K562 (cell line): ENCODE data around the gene KDM2A. TPM values are rescaled to one million over a fixed set of nuclear protein-coding genes. Genes with fewer than 3 reads are reported as not detected.
A peak's percentile ranks its signal among the peaks of the same experiment; 100 is the strongest.

ENCODE experiments used
- DIDO1 ChIP-seq: fragments of 450-650 bp; IDR thresholded peaks from 2 replicates; pipeline ENCODE4 v1.6.1; 2016; ENCODE audit warnings: low read depth, missing biosample characterization, missing genetic modification characterization
- ETV6 ChIP-seq, 3 experiments: fragments of 150-350 bp in 1 of 3; sonication (generic) in 1 of 3; formaldehyde crosslinking in 1 of 3; IDR thresholded peaks; 2 replicates each; pipeline versions ENCODE4 v1.6.1 to v1.8.0; 2014 to 2022; ENCODE audit warnings: borderline replicate concordance in 2 of 3, low read depth in 2 of 3, antibody characterized with exemption in 1 of 3, low read length in 1 of 3, mild to moderate bottlenecking in 1 of 3, missing genetic modification reagents in 1 of 3
- KAT2B ChIP-seq: IDR thresholded peaks from one replicate; pipeline ENCODE4 v1.6.1; 2012; ENCODE audit warnings: low read depth, mild to moderate bottlenecking, control low read depth, inconsistent platforms, low read length, moderate library complexity
- MAFG ChIP-seq: fragments of 450-650 bp; conservative IDR thresholded peaks from 2 replicates; pipeline ENCODE4 v1.6.1; 2016; ENCODE audit warnings: missing genetic modification characterization, missing compliant biosample characterization
- NEUROD1 ChIP-seq: fragments of 150-350 bp; IDR thresholded peaks from 2 replicates; pipeline ENCODE4 v1.6.1; 2014; ENCODE audit warnings: borderline replicate concordance, low read length, low read depth; ENCODE audit not compliant: partially characterized antibody
- NFE2L1 ChIP-seq: fragments of 450-650 bp; IDR thresholded peaks from 2 replicates; pipeline ENCODE4 v1.6.1; 2016; ENCODE audit warnings: missing genetic modification characterization, low read depth, mild to moderate bottlenecking, missing compliant biosample characterization, moderate library complexity, borderline replicate concordance
- NR2C1 ChIP-seq, 2 experiments: fragments of 450-650 bp; IDR thresholded peaks; 2 replicates each; pipeline ENCODE4 v1.6.1; 2017; ENCODE audit warnings: mild to moderate bottlenecking in 2 of 2, antibody characterized with exemption in 1 of 2, inconsistent platforms in 1 of 2, missing compliant biosample characterization in 1 of 2, missing genetic modification characterization in 1 of 2
- PTRF ChIP-seq: fragments of 450-650 bp; IDR thresholded peaks from 2 replicates; pipeline ENCODE4 v1.6.1; 2016; ENCODE audit warnings: mild to moderate bottlenecking, missing genetic modification characterization, missing compliant biosample characterization
- SAP30 ChIP-seq: fragments of 200-600 bp; sonication (generic); IDR thresholded peaks from 2 replicates; pipeline ENCODE4 v1.6.1; 2012; ENCODE audit warnings: borderline replicate concordance, low read depth, mild to moderate bottlenecking, moderate library complexity, low read length, control low read depth, inconsistent platforms; ENCODE audit not compliant: insufficient read depth, poor library complexity, severe bottlenecking
- SP2 ChIP-seq: IDR thresholded peaks from 2 replicates; pipeline ENCODE4 v1.6.1; 2011; ENCODE audit warnings: mild to moderate bottlenecking, low read depth, low read length, moderate library complexity; ENCODE audit not compliant: poor library complexity, severe bottlenecking; ENCODE audit errors: extremely low read depth
- TCFL5 ChIP-seq: fragments of 250-450 bp; sonication (Bioruptor Pico); conservative IDR thresholded peaks from 2 replicates; pipeline ENCODE4 v1.6.1; 2021; ENCODE audit warnings: mild to moderate bottlenecking, moderate library complexity, matching md5 sums
- TEAD4 ChIP-seq, 2 experiments: sonication (generic) in 1 of 2; formaldehyde crosslinking in 1 of 2; IDR thresholded peaks; 2 replicates each; pipeline versions ENCODE4 v1.6.1 to v1.8.0; 2012 to 2022; ENCODE audit warnings: borderline replicate concordance in 1 of 2, inconsistent platforms in 1 of 2, low read length in 1 of 2, mild to moderate bottlenecking in 1 of 2, missing genetic modification reagents in 1 of 2
- ZNF384 ChIP-seq: IDR thresholded peaks from 2 replicates; pipeline ENCODE4 v1.6.1; 2012; ENCODE audit warnings: low read depth, low read length, improper control_type of control experiment
- ZNF436 ChIP-seq: fragments of 250-450, 450-650 bp; sonication (Bioruptor Pico); formaldehyde crosslinking; IDR thresholded peaks from 2 replicates; pipeline ENCODE4 v1.7.0; 2020; ENCODE audit warnings: mild to moderate bottlenecking
- ZNF695 ChIP-seq: fragments of 450-650 bp; formaldehyde crosslinking; IDR thresholded peaks from 2 replicates; pipeline ENCODE4 v1.4.0; 2020; ENCODE audit warnings: mild to moderate bottlenecking, moderate library complexity
- polyA plus RNA-seq, 8 experiments: library from polyadenylated mRNA; depleted of rRNA in 4 of 8; stranded (reverse) in 5 of 8; unstranded in 3 of 8; fragments of >200 nt; fragmentation: Nextera tagmentation in 2 of 8; fragmentation: Illumina TruSeq in 1 of 8; extraction: Ambion mirVana in 2 of 8; extraction: Trizol in 1 of 8; gene quantifications; 2 replicates each; pipeline versions ENCODE4 v1.2.1 to v1.2.3, GENCODE V29; 2011 to 2014; ENCODE audit warnings: inconsistent platforms in 1 of 8, missing spikeins in 1 of 8
- total RNA-seq, 7 experiments: library from RNA; depleted of rRNA in 6 of 7; stranded (reverse); fragments of >200 nt in 6 of 7; fragmentation: Illumina TruSeq in 2 of 7; extraction: Trizol in 2 of 7; gene quantifications; 2 replicates each; pipeline versions ENCODE4 v1.2.1 to v1.2.3, GENCODE V29; 2011 to 2021; ENCODE audit warnings: low replicate concordance in 1 of 7
- TF ChIP-seq, protein P1 (sequence below): fragments of 450-650 bp; IDR thresholded peaks from 2 replicates; pipeline ENCODE4 v1.7.0; 2016; ENCODE audit warnings: borderline replicate concordance
- TF ChIP-seq, protein P2 (sequence below): fragments of 250-450 bp; sonication (Bioruptor Pico); IDR thresholded peaks from 2 replicates; pipeline ENCODE4 v1.5.0; 2020; ENCODE audit warnings: mild to moderate bottlenecking, borderline replicate concordance
- TF ChIP-seq, protein P3 (sequence below): sonication (generic); formaldehyde crosslinking; IDR thresholded peaks from 2 replicates; pipeline ENCODE4 v1.8.0; 2022; ENCODE audit warnings: mild to moderate bottlenecking, missing genetic modification reagents

Gene KDM2A
- total and polyA plus RNA-seq, 9 of the 15 experiments (the other 6 are each of a cell fraction or from before 2014, with no cell fraction given), result 5.0 to 39.3 (median 21.3) TPM

DNA sequence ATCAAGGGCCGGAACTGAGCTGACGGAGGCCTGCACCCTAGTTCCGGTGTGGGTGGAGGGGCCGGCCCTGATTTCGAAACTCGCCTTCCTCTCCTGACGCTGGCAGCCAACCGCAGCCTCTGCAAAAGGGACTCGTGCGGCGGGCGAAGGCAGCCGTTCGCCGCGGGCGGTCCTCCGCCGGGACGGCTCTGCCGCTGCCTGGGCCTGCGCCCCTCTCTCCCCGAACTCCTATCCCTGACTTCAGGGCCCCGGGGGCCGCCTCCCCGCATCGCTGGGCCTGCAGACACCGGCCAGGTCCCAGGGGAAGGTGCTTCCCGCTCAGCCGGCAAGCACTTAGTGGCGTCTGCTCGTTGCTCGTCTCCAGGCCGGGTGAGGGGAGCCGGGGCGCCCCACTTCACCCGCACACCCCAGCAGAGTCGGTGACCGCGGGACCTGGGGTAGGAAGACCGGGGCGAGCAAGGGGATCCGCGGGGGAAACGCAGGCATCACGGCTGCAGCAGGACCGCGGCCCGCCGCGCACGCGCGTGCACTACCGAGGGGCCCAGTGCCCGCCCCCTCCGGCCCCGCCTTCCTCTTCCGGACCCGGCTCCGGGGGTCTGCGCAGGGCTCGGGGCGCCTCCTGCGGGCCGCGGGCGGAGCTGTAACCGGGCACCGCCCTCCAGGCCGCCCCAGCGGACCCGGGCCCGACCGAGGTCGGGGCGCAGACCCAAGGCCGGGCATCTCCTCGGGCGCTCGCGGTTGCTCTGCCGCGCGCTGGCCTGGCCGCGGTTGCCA is 169.6 kb downstream of the KDM2A start (continued):
- TF ChIP-seq, protein P1, sequence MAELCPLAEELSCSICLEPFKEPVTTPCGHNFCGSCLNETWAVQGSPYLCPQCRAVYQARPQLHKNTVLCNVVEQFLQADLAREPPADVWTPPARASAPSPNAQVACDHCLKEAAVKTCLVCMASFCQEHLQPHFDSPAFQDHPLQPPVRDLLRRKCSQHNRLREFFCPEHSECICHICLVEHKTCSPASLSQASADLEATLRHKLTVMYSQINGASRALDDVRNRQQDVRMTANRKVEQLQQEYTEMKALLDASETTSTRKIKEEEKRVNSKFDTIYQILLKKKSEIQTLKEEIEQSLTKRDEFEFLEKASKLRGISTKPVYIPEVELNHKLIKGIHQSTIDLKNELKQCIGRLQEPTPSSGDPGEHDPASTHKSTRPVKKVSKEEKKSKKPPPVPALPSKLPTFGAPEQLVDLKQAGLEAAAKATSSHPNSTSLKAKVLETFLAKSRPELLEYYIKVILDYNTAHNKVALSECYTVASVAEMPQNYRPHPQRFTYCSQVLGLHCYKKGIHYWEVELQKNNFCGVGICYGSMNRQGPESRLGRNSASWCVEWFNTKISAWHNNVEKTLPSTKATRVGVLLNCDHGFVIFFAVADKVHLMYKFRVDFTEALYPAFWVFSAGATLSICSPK, result no peak
- TF ChIP-seq, protein P2, sequence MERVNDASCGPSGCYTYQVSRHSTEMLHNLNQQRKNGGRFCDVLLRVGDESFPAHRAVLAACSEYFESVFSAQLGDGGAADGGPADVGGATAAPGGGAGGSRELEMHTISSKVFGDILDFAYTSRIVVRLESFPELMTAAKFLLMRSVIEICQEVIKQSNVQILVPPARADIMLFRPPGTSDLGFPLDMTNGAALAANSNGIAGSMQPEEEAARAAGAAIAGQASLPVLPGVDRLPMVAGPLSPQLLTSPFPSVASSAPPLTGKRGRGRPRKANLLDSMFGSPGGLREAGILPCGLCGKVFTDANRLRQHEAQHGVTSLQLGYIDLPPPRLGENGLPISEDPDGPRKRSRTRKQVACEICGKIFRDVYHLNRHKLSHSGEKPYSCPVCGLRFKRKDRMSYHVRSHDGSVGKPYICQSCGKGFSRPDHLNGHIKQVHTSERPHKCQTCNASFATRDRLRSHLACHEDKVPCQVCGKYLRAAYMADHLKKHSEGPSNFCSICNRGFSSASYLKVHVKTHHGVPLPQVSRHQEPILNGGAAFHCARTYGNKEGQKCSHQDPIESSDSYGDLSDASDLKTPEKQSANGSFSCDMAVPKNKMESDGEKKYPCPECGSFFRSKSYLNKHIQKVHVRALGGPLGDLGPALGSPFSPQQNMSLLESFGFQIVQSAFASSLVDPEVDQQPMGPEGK (CRISPR knock-in tag), result peak; percentile 84; the same call in 1 of the 2 replicates
- TF ChIP-seq ZNF384 (no peak), SP2 (no peak), MAFG (tag) (no peak), ZNF695 (CRISPR knock-in tag) (0 out of 2 replicates have a peak, but pooled peaks have one; percentile 13), KAT2B (no peak), DIDO1 (tag) (no peak), NR2C1 (IDR thresholded peaks at IDR 0.05) (no peak), NR2C1 (tag; IDR thresholded peaks at IDR 0.05) (peak; percentile 3; the same call in 1 of the 2 replicates), SAP30 (peak; percentile 56), NFE2L1 (tag) (no peak), NEUROD1 (peak; percentile 60), TCFL5 (CRISPR knock-in tag) (no peak), ZNF436 (CRISPR knock-in tag) (no peak), TEAD4 (IDR thresholded peaks at IDR 0.05; ENCODE audit: low read length) (peak; percentile 56), TEAD4 (CRISPR knock-in tag; IDR thresholded peaks at IDR 0.05; ENCODE audit: borderline replicate concordance) (no peak), ETV6 (IDR thresholded peaks at IDR 0.05; ENCODE audit: borderline replicate concordance in 1 of 2, low read depth in 2 of 2, low read length in 1 of 2) (0 out of 4 replicates have a peak, but pooled peaks of 1 of the 2 experiments have one; percentile 56), ETV6 (CRISPR knock-in tag; IDR thresholded peaks at IDR 0.05; ENCODE audit: borderline replicate concordance) (no peak), PTRF (tag) (no peak)
- TF ChIP-seq, protein P3, sequence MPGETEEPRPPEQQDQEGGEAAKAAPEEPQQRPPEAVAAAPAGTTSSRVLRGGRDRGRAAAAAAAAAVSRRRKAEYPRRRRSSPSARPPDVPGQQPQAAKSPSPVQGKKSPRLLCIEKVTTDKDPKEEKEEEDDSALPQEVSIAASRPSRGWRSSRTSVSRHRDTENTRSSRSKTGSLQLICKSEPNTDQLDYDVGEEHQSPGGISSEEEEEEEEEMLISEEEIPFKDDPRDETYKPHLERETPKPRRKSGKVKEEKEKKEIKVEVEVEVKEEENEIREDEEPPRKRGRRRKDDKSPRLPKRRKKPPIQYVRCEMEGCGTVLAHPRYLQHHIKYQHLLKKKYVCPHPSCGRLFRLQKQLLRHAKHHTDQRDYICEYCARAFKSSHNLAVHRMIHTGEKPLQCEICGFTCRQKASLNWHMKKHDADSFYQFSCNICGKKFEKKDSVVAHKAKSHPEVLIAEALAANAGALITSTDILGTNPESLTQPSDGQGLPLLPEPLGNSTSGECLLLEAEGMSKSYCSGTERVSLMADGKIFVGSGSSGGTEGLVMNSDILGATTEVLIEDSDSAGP (CRISPR knock-in tag), result 0 out of 2 replicates have a peak, but pooled peaks have one; percentile 48
